T-helper 1 cell (primary cell): ENCODE results near the gene ACP7.
"Not testable (repeated sequence)": the region's sequence is repeated elsewhere in the genome, so short reads cannot be mapped to it uniquely, and the experiment has no call there.

Experiments used
- DNase-seq, 5 donors: peaks; one replicate each; pipeline ENCODE4 v3.0.0-alpha.2; 2012 to 2020

The ACP7 gene

GRCh38 chr19:39133431-39134270 is 49.5 kb downstream of the ACP7 start:
- DNase-seq, result no peak

- DNase-seq, result no peak
Measured at GRCh38 chr19:39135701-39136100, 51.5 kb downstream of the ACP7 start.

GRCh38 chr19:39136225-39136940 is 52.2 kb downstream of the ACP7 start:
- no peak for DNase-seq

GRCh38 chr19:39137131-39137530 is 53.0 kb downstream of the ACP7 start:
- no peak for DNase-seq

- DNase-seq, result no peak
Measured at GRCh38 chr19:39138221-39139211, 54.3 kb downstream of the ACP7 start.

GRCh38 chr19:39139305-39139874 is 55.2 kb downstream of the ACP7 start:
- DNase-seq, result no peak

- no peak for DNase-seq
Measured at GRCh38 chr19:39139971-39140453, 55.8 kb downstream of the ACP7 start.

GRCh38 chr19:39140594-39140993 is 56.4 kb downstream of the ACP7 start:
- DNase-seq, result no peak

GRCh38 chr19:39141929-39142328 is 57.8 kb downstream of the ACP7 start:
- DNase-seq, result no peak

GRCh38 chr19:39142630-39143029 is 58.5 kb downstream of the ACP7 start:
- no peak for DNase-seq

- DNase-seq, result not testable (repeated sequence)
Measured at GRCh38 chr19:39143757-39144289, 59.7 kb downstream of the ACP7 start.

- no peak for DNase-seq
Measured at GRCh38 chr19:39144290-39145071, 60.3 kb downstream of the ACP7 start.

- no peak for DNase-seq
Measured at GRCh38 chr19:39145180-39145953, 61.2 kb downstream of the ACP7 start.

GRCh38 chr19:39146091-39146490 is 61.9 kb downstream of the ACP7 start:
- no peak for DNase-seq

GRCh38 chr19:39146686-39147450 is 62.7 kb downstream of the ACP7 start:
- no peak for DNase-seq

- DNase-seq, result no peak
Measured at GRCh38 chr19:39147480-39147879, 63.3 kb downstream of the ACP7 start.

GRCh38 chr19:39148939-39149529 is 64.9 kb downstream of the ACP7 start:
- DNase-seq, result no peak

- no peak for DNase-seq
Measured at GRCh38 chr19:39150235-39150634, 66.1 kb downstream of the ACP7 start.
